ENCODE results near the gene SAMD8.
"Not testable (repeated sequence)": the region's sequence is repeated elsewhere in the genome, so short reads cannot be mapped to it uniquely, and the experiment has no call there.

Gene SAMD8

DNA sequence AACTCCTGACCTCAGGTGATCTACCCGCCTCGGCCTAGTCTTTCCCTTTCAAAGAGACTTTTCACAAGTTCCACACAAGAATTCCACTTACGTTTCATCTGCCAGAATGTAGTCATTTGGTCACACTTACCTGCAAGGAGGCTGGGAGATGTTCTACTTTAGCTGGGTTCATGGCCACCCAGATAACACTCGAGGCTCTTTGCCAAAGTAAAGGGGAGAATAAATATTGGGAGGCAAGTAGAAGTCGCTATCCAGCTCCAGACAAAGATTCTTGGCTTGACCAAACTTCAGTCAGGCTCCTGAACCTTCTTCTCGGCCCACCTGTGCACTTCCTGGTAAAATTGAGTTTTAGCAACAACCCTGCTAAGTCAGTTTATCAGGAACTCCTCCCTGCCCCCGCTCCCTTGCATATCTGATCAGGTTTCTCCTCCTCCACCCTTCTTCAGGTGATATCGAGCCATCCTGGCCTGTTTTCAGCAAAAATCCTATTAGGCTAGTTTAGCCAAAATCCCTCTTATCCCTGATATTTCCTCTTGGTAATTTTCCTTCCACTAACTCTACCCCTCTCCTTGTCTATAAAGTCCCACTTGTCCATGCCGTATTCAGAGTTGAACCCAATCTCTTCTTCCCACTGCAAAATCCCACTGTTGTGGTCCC lies 25.1 kb upstream of the SAMD8 start:
- DNase-seq (ENCODE audit: low read depth in 2 of 2): no peak

DNA sequence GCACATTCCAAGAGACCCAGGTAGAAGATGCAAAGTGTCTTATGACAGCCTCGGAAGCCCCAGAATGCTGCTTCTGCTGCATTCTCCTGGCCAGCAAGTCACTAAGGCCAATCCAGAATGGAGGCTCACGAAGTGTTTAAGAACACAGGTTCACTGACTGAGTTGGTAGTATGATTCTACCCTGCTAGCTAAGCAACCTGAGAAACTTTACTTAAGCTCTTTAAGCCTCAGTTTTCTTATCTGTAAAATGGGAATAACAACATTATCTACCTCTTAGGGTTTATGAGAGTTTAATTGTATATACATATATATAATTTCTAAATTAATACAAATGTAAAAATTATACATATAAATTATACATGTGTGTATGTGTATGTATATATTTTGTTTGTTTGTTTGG lies 22.8 kb upstream of the SAMD8 start:
- no peak for DNase-seq (ENCODE audit: low read depth in 2 of 2)

DNA sequence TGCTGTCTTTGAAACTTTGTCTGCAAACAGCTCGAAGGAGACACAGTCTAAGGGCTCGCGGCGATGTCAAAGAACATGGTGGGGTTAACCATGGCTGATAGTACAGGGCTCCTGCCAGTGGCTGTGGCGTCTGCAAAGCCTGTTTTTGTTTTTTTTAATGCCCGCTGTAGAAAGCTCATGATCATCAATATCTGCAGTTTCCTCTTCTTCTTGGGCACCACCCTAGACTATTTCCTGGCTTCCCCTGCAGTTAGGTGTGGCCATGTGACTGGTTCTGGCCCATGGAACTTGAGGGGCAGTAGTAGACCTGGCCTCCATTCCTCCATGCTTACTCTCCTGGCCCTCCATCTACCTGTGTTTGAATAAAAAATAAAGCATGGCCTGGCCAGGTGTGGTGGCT lies 21.8 kb upstream of the SAMD8 start:
- no peak for DNase-seq (ENCODE audit: low read depth in 2 of 2)

DNA sequence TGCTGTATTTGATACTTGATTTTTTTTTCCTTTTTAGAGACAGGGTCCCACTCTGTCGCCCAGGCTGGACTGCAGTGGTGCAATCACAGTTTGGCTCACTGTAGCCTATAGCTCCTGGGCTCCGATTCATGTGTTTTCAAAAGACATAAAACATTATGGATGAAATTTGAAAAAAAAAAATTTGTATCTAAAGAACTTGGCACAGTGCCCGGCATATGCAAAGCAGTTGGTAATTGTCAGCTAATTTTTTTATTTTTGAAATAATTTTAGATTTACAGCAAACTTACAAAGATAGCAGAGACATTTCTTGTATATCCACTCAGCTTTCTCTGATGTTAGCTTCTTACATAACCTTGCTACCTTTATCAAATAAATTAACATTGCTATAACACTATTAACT lies 20.3 kb upstream of the SAMD8 start:
- DNase-seq (ENCODE audit: low read depth in 2 of 2): no peak

DNA sequence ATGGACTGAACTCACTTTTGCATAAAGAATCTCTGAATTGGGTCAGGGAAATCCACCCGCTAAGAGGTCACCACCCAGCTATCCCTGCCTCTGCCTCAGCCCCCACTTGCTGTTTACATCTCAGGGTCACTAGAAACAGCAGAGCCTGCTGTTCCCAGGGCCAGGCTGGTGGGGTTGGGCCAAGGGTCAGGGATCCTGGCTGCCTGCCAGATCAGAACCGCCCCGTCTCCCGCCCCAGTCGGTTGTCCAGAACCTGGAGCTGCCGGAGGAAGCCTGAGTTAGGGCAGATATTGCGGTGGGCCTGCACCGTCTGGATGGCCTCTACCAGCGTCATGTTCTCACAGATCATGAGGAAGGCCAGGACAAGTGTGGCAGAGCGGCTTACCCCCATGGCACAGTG lies 17.0 kb upstream of the SAMD8 start:
- DNase-seq (ENCODE audit: low read depth in 2 of 2): no peak

DNA sequence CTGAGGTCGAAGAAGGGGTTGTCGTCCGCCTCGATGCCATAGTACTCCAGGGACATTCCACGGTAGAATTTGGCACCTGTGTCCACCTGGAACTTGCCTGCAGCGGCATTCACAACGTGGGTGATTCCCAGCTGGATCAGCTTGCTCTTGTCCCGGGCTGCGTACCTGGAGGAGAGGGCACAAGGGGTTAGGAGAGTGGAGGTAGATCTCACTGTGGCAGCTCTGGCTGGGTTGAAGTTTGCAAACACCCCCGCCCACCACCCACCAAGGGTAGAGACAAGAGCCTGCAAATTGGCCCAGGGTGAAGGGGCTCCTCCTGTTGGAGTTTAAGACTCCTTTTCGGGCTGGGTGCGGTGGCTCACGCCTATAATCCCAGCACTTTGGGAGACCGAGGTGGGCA lies 15.8 kb upstream of the SAMD8 start:
- no peak for DNase-seq (ENCODE audit: low read depth in 2 of 2)

DNA sequence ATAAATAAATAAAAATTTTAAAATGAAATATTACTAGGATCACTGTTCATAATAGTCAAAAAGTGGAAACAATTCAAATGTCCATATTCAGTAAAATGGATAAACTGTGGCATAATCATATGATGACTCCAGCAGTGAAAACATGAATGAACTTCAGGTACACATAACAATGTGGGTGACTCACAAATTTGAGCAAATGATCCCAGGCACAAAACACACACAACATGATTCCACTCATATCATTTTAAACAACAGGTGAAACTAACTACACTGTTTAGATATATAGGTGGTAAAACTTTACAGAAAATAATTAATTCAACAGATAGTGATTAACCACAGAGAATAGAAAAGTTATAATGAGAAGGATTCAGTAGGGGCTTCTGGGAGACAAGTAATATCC lies 14.7 kb upstream of the SAMD8 start:
- DNase-seq (ENCODE audit: low read depth in 2 of 2): no peak

DNA sequence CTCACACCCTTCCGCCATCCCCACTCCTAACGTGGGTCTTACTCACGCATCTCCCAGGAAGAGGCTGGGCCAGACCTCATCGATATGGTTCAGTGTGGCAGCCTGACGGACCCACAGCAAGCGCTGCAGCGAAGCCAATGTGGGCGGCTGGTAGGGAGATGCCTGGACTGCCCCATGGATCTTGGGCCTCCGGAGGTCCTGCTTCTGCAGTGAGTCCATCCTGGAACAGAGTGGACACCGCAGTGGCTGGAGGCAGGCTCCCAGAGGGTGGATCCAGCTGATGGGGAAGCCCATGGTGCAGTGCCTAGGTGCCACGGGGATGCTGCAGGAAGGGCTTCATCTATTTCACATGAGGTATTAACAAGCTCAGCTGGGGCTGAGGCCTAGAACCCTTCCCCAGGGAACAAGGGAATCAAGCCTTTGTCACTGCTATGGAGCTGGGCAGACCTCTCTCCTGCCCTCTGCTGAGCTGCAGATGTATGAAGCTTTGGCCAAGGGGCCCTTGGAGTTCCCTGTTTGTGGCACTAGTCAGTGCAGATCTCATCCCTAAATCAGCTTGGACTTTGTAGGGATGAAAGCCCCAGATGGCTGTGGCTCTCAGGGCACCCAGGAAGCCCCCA lies 13.7 kb upstream of the SAMD8 start:
- DNase-seq (ENCODE audit: low read depth in 2 of 2): no peak

DNA sequence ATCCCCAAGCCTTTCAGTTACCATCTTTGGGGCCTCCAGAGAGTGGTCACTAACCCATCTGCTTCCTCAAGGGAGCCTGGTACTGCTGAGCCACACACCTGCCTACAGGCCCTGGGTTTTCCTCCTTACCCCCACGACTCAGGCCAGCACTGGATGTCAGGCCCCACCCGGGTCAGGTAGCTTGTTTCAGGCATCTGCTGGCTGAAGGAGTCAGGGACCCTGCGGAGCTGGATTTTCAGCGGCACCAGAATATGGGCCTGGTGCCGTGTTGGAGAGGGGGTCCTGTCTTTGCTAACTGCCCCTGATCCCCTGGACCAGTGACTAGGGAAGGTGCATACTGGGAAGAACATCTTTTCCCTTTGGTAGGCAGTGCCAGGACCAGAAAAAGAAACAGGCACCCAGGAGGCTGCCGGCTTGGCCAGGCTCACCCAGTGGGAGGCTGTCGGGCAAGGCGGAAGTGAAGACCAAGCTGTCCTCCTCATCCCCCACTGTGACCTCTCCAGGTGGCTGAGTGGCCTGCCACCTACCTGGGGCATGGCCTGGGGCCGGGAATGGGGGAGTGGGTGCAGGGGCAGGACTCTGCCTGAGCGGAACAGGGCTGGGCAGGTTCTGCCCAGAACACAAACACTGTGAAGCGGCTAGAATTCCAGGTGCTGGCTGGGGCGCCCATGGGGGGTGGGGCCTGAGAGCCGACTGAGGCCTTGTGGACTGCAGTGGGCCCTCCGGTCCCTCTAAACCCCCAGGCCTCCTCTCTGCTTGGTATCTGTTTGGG lies 12.4 kb upstream of the SAMD8 start:
- DNase-seq (ENCODE audit: low read depth in 2 of 2): no peak

DNA sequence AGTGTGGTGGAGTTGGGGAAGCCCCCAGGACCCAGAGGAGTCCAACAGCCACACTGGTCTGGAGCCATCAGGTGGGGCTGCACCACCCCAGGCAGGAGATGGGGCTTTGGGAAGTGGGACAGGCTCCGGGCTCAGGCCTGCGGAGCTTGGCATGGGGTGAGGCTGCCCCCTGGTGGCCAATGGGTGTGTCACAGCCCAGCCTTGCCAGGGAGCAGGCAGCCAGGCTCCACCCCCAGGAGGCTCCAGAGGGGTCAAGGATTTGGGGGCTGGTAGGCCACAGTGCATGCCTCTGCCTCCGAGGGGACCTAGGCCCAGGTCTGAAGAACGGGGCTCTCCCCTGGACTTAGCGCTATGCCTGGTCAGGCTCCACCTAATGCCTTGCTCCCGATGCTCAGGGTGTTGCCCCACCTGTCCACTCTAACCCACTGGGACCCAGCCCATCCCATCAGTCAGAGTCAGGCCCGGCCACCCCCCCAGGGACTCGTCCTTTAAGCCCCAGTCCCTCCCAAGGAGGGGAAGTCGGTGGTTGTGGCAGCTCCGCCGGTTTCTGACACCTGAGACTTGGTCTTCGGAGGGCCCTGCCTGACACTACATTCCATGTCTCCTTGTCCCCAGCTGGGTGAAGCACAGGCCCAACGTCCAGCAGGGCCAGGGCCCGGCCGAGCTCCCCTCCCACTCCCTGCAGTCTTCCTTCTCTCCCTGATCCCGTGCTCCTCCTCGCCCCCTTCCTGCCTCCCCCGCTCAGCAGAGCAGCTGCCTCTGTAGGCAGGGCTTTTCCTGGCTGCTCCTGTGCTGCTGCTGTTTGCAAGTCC lies 11.3 kb upstream of the SAMD8 start:
- peak; percentile 76 to 77 for DNase-seq (ENCODE audit: low read depth in 2 of 2)

DNA sequence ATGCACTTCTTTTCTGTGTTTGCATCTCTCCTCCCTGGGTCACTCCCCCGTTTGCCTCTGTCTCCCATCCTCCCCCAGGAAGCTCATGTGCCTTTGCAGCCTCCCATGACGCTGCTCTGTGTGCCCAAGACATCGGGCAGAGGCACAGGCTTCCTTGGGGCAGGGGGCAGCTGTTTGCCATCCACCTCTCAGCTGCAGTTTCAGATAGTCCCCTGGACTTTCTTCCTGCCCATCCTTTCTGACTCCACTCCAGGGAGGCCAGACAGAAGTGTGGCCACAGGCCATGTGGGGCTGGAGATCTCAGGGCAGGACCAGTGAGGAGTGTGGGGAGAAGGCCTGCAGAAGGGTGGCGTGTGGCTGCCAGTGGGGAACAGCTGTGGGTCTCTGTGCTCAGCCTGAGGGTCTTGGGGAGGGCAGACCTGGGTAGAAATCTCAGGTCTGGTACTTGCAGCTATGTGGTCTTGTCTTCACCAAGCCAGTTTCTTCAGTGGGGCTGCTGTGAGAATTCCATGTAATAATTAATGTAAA lies 10.6 kb upstream of the SAMD8 start:
- no peak for DNase-seq (ENCODE audit: low read depth in 2 of 2)

DNA sequence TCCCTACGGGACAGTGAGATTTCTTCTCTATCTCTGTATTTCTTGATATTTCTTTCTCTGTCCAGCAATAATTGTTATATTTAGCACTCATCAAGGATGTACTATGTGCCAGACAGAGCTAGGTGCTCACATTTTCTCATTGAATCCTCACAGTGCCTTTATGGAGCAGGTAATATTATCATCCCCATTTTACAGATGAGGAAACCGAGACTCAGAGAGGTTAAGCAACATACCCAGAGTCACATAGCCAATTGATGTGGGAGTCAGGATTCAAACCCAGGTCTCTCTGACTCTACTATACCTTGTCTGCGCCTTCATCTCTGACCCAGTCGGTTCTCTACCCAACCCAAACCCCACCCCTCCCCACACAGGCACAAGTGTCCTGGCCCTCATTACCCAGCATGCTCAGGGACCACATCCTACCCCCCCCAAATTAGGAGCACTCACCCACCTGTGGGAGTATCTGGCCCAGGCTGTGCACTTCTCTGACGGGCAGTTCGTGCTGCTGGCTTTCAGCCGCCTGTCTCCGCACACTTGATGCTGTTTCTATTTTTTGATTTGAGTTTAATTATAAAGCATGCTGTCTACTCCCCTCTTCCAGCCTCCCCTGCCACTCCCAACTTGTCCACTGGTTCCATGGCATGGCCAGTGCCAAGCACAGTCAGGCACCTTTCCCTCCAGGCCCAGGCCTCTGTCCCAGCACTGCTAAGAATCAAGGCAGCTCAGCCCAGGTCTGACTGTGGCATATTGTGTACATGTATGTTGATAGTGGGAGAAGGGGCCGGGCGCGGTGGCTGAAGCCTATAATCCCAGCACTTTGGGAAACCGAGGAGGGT lies 9.8 kb upstream of the SAMD8 start:
- no peak for DNase-seq (ENCODE audit: low read depth in 2 of 2)

DNA sequence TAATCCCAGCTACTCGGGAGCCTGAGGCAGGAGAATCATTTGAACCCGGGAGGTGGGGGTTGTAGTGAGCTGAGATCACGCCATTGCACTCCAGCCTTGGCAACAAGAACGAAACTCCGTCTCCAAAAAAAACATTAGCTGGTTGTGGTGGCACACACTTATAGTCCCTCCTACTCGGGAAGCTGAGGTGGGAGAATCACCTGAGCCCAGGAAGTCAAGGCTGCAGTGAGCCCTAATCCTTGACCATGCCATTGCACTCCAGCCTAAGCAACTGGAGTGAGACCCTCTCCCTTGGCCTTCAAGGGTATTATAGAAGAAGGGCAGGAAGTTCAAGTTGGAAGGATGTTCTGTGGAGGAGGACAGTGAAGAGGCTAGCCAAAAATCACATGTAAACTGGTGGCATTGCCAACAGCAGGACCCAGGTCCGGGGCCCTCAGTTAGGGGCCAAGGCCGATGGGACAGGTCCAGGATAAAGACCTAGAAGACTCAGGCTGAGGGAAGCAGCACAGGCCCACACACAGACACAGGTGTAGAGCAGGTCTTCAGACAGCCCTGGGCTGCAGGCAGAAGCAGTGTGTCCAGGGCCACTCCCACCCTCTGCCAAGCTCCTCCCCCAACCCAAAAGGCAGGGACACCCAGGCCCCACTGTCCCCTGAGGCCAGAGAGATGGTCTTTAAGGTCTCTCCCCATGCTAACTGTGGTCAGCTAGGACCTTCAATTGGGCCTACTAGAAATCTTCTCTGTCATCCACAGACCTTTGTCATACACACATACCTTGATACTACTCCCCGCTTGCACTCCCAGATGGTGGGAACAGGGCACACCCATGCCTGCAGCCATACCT lies 8.4 kb upstream of the SAMD8 start:
- DNase-seq (ENCODE audit: low read depth in 2 of 2): no peak

DNA sequence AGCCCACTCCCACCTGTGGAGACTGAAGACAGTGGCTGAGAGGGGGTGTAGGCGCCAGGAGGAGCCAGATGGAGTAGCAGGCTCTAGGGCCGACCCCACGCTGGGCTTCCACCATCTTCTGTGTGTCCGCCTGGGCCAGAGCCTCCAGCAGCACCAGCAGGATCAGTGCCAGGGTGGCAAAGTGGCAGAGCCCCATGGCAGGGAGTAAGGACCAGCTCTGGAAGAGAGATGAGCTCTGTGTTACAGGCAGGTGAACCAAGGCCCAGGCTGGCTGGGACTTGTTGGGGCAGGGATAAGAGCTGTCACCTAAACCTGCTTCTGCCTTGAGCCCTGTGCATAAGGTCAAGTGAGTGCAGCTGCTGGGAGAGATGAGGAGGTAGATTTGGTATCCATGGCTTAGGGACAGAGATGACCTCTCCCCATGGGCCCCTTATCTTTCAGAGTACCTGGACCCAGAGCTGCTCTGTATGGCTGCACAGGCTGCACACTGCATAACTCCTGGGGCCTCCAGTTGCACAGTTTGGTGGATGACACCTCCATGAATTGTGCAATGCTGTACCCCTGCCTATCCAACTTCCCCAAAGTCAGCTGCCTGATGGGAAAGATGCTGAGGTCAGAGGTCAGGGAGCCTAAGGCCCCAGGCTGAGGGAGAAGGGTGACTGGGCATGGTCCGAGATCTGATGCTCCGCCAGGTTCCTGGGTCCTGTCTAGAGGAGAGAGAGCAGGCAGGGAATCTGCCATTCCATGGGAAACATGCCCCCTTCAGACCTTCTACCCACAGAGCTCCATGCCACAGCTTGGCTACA lies 7.4 kb upstream of the SAMD8 start:
- DNase-seq (ENCODE audit: low read depth in 2 of 2): no peak

DNA sequence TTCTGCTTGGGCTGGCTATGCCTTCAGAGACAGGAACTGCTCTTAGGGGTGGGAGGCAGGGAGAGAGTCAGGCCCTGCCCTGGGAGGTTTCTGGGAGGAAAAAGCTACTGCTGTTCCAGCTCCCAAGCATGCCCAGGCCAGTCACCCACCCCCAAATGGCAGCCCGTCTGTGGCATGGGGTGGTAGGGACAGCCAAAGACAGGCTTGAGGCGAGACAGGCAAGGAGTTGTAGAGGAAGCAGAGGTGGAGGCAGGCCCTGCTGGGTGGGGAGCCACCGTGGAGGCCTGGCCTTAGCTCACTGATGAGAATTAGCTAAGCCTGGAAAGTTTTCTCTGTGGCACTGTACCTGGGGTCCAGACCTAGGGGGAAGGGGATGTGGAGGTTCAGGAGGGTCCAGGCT lies 6.6 kb upstream of the SAMD8 start:
- DNase-seq (ENCODE audit: low read depth in 2 of 2): no peak

DNA sequence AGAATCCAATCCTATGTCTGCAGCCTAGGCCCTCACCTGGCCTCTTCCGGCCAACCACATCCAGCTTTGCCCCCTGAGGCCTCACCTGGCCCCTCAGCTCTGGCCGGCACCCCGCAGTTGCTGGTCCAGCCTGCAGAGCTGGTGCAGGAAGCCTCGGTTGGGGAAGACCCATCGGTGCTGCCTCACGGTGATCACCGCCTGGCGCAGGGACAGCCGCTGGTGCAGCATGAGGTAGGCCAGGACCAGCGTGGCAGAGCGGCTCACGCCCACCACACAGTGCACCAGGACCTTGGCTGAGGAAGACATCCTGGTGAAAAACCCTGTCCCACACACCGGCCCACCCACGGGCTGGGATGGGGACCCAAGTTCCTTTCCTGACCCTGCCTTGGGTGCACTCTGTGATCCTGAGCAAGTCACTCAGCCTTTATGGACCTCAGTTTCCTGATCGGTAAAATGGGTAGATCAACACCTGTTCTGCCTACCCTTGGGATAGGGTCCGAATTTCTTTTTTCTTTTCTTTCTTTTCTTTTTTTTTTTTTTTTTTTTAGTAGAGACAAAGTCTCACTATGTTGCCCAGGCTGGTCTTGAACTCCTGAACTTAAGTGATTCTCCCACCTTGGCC lies 5.8 kb upstream of the SAMD8 start:
- no peak for DNase-seq (ENCODE audit: low read depth in 2 of 2)

DNA sequence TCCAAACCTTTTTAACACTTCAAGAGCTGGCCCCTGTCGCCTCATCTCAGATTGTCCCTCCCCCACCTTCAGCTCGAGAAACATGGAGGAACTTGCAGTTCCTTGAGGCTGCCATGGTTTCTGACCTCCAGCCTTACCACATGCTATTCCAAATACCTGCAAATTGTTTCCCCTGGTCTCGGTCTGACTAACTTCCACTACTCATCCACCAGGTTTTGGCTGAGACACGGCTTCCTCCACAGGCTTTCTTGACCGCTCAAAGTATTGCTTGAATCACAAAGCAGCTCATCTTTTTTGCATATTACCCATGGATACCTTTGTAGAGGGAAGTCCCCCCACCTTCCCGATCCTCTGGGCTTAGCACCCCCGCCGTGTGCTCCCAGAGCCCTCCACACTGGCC lies 5.2 kb upstream of the SAMD8 start:
- no peak for DNase-seq (ENCODE audit: low read depth in 2 of 2)

DNA sequence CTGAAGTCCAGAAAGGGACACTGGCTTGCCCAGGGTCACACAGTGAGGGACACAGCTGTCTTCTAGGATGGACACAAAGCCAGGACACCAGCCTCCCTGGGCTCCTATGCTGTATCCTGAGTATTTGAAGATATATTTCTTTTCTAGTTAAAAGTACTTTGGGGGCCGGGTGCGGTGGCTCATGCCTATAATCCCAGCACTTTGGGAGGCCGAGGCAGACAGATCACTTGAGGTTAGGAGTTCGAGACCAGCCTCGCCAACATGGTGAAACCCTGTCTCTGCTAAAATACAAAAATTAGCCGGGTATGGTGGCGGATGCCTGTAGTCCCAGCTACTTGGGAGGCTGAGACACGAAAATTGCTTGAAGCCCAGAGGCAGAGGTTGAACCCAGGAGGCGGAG lies 4.6 kb upstream of the SAMD8 start:
- not testable (repeated sequence) for DNase-seq (ENCODE audit: low read depth in 2 of 2)

All from stimulated activated CD8-positive, alpha-beta memory T cell treated with anti-CD3 and anti-CD28 coated beads, Interleukin-2, amount 100 ng/mL, for 48 hours (primary cell).